GM19025 (cell line): ENCODE data around the gene ILF2.
"Not testable (repeated sequence)": the region's sequence is repeated elsewhere in the genome, so short reads cannot be mapped to it uniquely, and the experiment has no call there.

Experiments
- ATAC-seq: cut with Tn5 transposase; IDR thresholded peaks from one replicate; pipeline ENCODE4 v1.9.1; 2021; ENCODE audit warnings: mild to moderate bottlenecking, low read depth, moderate library complexity; ENCODE audit not compliant: unreplicated experiment

The ILF2 gene

GRCh38 chr1:153680120-153680403, 9.3 kb upstream of the ILF2 start:
- ATAC-seq = no peak

DNA sequence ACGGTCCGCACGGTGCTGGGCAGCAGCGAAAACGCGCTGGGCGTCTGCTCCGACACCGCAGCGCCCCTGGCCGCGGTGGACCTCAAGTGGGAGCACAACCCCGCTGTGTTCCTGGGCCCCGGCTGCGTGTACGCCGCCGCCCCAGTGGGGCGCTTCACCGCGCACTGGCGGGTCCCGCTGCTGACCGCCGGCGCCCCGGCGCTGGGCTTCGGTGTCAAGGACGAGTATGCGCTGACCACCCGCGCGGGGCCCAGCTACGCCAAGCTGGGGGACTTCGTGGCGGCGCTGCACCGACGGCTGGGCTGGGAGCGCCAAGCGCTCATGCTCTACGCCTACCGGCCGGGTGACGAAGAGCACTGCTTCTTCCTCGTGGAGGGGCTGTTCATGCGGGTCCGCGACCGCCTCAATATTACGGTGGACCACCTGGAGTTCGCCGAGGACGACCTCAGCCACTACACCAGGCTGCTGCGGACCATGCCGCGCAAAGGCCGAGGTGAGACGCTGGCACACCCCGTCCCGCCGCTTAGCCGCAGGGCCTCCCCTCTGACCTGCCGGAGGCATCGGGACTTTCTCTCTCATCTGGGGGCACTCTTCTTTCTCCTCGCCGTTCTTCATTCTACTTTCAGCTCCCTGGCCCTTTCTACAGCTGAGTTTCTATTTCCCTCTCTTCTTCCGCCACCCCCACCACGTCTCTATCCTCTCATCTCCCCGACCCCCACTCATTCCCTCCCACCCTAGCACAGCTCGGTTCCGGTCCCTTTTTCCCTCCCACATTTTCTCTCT, 8.7 kb upstream of the ILF2 start:
- no peak for ATAC-seq

GRCh38 chr1:153678519-153679336, 7.9 kb upstream of the ILF2 start, which contains the start of gene NPR1:
TSS of gene NPR1 (plus strand) at chr1:153678688. CDS start at chr1:153679109, 421 bp downstream.
- no peak for ATAC-seq

GRCh38 chr1:153677718-153678518, 7.1 kb upstream of the ILF2 start:
- ATAC-seq = no peak

DNA sequence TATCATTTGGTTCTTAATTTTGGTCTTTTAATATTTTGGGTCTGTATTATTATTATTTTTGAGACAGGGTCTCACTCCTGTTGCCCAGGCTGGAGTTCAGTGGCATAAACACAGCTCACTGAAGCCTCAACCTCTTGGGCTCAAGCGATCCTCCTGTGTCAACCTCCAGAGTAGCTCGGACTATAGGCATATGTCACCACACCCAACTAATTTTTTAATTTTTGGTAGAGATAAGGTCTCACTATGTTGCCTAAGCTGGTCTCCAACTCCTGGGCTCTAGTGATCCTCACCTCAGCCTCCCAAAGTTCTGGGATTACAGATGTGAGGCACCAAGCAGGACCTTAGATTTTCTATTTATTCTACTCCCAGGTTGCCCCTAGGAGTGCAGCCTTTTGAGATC, 2.7 kb upstream of the ILF2 start:
- ATAC-seq = no peak

GRCh38 chr1:153671628-153672353, 998 bp upstream of the ILF2 start:
- ATAC-seq = peak; percentile 16

- no peak for ATAC-seq
These were observed 435 bp downstream of the ILF2 start for GRCh38 chr1:153670257-153670858.

- no peak for ATAC-seq
These were observed 1.2 kb downstream of the ILF2 start for GRCh38 chr1:153669606-153670005.

- not testable (repeated sequence) for ATAC-seq
These were observed 2.1 kb downstream of the ILF2 start for GRCh38 chr1:153668672-153669071.

DNA sequence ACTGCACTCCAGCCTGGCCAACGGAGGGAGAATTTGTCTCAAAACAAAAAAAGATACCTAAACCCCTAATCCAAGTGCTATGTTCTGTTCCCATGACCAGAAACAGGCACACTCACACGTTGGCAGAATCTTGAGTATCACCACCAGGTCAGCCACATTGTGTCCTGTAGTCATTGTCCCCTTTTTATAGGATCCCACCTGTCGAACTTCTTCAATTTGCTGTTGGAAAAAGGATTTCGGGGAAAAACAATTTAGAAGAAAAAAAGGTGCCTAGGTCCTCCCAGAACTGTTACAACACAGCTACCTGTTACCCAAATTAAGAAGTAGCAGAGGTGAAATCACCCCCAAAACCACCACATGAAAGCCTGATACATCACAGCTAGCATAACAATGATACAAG, 3.4 kb downstream of the ILF2 start:
- ATAC-seq = no peak

- ATAC-seq = no peak
These were observed 7.6 kb downstream of the ILF2 start for GRCh38 chr1:153663211-153663610.

DNA sequence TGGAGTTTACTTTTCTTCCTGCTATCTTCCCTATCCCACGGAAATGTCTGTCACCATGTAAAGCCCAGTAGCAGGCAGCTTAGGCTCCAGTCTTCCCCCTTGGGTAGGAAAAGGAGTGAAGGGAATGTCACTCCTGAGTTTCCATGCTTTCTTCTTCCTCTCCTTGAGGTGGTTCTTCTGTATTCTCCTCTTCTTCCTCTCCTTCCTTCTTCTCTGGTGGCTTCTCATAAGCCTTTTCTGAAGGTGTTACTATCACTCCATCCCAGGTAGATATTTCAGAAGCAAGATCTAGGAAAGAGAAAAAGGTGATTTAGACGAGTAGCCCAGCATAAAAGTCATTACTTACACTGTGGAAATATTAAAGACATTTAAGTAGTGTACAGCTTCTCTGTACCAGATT, 8.5 kb downstream of the ILF2 start:
- ATAC-seq = no peak

DNA sequence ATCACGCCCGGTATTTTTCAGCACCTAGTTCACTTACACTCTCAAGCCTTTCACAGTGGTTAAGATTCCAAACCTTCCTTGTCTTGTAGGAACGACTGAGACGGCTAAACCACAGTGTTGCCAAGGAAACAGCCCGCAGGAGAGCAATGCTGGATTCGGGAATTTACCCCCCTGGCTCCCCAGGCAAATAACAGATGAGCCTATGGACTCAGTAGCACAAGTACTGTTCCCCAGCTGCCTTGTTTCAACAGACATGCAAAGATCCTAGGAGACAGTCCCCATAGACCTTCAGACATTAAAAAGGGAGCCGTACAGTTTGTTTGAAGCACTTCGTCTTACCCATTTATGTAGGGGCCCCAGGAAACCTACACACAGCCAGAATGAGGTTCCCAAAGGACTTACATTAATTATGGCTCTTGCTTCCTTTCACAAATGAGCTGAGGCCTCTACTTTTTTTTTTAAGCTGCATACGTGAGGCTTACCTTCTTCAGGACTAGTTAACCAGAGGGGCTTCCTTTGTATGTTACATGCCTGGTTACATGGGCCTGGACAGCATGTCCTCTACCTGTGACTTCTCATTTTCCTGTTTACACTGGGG, 9.6 kb downstream of the ILF2 start:
- ATAC-seq = no peak

DNA sequence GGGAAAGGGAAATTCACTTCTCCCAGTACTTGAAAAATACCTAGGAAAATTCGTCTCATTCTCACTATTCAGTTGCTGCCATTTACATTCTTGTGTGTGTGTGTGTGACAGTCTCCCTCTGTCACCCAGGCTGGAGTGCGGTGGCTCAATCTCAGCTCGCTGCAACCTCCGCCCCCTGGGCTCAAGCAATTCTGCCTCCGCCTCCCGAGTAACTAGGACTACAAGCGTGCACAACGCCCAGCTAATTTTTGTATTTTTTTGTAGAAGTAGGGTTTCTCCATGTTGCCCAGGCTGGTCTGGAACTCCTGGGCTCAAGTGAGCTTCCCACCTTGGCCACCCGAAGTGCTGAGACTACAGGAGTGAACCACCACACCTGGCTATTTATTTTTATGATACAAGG, 11.1 kb downstream of the ILF2 start:
- ATAC-seq = no peak

- no peak for ATAC-seq
These were observed 11.6 kb downstream of the ILF2 start for GRCh38 chr1:153659175-153659534.

DNA sequence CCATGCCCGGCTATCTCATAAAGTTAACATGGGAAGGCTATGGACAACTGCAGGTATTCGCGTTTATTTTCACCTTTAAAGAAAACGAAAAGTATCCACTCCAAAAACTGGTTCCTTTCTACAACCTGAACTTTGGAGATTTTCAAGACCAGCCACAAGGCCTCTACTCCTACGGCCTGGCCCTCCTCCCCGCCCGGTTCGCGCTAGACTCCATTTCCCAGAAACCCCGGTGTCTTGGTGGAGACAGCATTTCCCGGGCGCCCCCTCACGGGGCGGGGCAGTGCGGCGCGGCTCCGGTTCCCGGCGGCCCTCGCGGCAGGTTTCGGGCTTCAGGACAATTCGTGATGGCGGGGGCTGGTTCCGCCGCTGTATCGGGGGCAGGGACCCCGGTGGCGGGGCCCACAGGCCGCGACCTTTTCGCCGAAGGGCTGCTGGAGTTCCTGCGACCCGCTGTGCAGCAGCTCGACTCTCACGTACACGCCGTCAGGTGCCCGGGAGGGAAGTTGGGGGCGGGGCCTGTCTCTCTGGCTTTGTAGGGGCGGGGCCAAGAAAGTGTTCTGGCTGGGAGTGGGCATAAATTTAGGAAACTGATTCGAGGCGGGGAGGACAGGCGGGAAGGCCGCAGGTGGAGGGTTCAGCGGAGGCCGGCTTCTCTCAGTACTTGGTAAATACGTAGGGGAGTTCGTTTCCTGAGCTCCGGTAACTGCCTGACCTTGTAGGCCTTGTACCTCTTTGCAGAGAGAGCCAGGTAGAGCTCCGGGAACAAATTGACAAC, 12.2 kb downstream of the ILF2 start, which contains the start of gene SNAPIN:
Gene SNAPIN (plus strand): TSS at position 304 of the 775 bp plus-strand sequence. CDS start 41 bp downstream, at position 345.
- ATAC-seq = peak; percentile 90

DNA sequence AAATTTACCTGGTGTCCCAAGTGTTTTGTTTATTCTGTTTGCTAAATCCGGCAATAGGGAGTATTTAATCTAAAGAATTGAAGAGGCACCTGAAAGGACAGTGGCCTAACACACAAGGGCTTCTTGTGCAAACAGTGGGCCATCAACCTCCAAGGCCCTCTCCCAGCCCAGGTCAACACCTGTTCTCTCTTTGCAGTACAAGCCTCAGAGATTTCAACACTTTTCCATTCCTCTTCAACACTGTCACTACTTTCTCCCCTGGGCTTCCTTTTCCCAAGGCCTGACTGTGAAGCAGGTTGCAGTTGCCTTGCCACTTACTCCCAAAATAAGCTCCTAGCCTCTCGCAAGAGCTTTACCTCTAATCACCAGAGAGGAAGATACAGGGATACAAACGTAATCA, 15.5 kb downstream of the ILF2 start:
- ATAC-seq = no peak

DNA sequence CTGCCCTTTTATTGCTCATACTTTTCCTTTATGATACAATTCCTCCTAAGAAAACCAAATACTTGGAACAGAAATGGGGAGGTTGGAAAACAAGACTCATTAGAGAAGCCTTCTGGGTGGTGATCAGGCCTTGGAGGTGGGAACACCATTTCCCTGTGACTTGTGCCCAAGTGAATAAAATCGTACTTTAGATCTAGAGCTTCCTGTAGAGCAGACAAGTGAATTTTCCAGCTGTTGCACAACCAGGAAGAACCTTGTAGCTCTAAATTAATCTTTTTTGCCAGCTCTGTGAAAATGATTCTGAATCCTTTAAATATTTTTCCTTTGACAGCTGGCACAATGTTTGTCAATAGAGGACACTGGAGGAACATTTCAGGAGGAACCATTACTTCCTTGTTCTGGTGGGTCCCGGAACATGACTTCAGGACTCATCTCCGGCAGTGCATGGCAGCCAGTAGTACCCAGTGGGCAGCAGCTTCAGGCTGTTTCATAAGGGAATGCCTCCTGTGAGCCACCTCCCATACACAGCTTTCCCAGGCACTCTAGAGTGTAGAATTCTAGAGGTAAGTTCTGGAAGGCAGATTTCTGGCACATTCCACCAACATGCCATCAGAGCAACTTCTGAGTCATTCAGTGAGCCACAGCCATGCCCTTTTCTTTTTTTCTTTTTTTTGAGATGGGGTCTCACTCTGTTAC, 17.8 kb downstream of the ILF2 start:
- no peak for ATAC-seq
